HL-60/S4 treated with phorbol 12-myristate 13-acetate at 8.2 ng/mL for 4 days and 3 days (cell line): Measurements from ENCODE around the gene CAMSAP2.

ENCODE experiments used
- in situ Hi-C: fragments of 300-500 bp; cut with MboI; formaldehyde crosslinking; loops from 2 replicates; pipeline ENCODE4 v1.15.0; 2022; ENCODE audit warnings: low sequenced_read_pairs

The CAMSAP2 gene

DNA sequence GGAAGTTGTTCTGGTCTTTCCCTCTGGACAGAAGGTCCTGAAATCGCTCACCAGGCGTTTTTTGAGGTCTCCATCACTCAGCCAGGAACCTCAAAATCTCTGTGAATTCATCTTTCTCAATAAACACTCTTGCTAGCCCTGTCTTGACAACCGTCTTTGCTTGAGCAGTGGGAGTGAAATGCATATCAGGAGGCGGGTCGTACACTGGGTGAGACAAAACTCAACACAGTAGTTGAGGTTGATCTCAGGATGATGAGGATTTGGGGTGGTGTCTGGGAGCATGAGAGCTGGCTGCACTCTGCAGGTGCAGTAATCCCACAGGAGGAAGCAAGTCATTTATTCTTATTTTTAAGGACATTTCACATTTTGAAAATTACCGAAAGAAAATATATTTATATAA lies 136.0 kb downstream of the CAMSAP2 start:
- in situ Hi-C loops = no loop called here

DNA sequence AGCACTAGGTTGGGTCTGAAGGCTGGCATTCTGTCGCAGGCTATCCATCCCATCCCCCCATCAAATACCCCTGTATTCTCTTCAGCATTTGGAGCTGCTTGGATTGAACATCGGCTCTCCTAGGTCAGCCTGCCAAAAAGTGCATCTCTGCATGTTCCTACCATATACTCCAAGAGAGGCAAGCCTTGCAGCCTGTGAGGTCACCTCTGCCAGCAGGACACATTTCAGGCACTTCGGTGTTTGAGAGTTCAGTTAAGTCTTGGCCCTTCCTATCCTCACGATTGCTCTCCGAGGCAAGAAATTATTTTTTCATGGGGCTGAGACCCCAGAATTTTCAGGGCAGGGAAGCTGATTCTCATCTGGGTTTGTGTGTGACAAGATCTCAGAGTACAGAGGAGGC lies 136.7 kb downstream of the CAMSAP2 start:
- in situ Hi-C loops = no loop called here

DNA sequence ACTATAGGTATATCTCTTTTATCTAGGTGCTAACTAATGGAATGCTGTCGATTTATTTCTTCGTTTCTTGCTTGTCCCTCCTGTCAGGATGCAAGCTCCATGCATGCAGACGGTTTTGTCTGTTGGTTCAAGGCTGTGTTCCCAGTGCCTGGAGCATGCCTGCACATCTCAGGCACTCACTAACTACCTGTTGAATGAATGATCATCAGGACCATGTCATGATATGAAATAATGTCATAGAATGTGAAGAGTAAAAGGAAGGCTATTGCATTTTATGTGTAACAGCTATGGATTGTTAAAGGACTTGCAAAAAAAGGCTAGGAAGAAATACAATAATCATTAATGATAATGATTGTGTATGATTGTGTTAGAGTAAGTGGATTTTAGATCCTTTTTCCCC lies 138.3 kb downstream of the CAMSAP2 start:
- in situ Hi-C loops = no loop called here

DNA sequence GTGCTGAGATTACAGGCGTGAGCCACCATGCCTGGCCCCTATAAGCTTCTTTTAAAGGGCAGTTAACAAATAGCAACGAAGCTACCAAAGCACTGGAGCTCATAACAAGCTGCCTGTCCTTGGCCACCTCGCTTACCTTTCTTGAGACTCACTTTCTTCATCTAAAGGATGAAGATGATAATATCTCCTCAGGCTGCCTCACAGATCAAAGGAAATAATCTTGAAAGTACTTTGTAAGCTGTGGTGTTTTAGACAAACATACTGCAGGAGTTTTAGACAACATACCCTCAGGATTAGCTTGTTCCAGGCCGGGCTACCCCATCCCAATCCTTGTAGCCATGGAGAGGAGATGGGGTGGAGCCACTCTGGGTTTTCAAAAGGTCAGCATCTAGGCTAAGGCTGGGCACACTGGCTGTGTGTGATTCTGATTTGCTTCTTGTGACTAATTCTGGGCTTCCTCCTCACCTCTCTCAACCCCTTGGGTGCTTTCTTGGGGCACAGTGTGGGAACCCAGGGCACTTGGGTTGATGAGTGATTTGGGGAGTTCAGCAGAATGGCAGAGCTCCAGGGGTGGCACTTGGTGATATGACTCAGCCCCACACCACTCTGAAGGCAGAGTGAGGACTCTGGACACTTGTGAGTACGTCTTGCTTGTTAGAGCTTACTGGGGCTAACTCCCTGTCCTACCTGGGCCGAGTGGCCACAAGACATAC lies 139.3 kb downstream of the CAMSAP2 start:
- in situ Hi-C loops = no loop called here

DNA sequence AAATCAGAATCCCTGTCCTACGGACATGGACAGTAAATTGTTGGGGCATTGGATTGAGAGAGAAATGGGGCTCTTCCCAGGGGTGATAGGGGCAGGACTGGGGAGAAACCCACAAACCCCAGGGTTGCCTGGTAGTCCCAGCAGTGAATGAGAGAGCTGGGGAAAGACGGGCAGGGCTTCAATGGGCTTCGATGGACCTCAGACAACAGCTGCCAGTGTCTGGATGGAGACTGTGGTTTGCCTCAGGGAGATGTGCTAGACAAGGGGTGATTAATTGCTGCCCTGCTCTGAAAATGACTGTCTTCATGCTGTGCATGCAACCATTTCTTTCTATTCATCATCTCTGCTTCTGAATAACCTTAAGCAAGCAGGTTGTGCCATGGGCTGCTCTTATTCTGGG lies 141.5 kb downstream of the CAMSAP2 start:
- in situ Hi-C loops = no loop called here

DNA sequence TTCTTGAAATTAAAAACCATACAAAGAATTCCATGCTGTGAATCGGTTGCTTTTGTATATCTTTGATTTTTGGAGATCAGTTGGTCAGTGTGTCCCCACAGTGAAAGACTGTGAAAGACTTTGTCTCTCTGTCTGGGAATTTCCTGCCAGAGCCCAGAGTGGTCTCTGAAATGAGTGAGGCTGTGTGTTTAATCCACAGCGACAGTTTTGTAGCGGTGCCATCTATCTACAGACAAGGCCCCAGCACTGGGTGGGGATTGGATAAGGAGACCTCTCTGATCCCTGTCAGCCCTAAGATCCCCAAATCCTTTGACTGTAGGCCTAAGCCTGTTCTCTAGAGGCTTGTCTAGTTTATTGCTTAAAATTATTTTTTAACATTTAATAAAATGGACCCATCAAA lies 144.4 kb downstream of the CAMSAP2 start:
- in situ Hi-C loops = no loop called here

DNA sequence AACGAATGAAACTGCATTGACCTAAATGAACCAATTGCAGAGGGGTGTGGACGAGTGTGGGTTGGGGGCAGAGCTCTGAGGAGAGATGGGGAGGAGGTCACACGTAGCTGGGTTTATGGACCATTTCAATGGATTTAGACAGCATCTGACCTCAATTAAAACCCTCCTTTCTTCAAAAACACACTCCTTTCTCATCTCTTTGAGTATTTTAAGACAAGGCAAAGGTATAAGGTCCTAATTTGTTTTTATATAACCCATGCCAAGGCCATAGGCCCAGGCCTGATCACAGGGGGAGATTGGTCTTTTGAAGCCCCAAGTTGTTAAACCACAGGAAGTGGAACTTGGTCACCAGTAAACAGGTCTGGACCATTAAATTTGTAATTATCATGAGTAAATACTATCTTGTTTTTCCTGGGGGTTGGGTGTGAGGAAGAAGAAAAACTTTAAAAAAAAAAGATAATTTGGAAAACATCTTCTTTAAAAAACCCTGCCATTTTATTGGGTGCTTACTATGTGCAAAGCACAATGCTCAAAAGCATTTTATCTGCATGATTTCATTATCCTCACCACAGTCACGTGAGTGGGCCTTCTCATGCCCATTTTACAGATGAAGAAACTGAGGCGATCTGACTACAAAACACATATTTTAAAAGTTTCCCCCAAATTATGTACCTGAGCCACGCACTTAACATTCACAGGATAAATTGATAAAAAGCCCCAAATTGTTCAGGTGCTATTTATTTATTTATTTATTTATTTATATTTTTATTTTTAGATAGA lies 147.1 kb downstream of the CAMSAP2 start:
- in situ Hi-C loops = no loop called here

DNA sequence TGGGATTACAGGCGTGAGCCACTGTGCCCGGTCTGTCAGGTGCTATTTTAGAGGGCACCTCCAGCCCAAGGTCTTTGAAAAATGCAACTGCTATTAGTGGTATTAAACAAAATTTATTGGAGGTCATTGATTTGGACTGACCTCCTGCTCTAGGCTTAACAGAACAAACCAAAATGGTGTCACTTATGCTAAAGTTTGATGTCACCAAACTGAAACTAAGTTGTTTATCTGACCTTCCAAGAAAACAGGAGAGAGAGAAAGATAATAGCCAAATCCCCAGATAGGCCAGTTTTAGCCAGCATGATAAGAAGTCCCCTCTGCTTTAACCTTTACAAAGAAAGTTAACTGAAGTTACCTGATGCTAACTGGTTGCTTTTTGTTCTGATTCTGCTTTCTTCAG lies 147.9 kb downstream of the CAMSAP2 start:
- in situ Hi-C loops = no loop called here

DNA sequence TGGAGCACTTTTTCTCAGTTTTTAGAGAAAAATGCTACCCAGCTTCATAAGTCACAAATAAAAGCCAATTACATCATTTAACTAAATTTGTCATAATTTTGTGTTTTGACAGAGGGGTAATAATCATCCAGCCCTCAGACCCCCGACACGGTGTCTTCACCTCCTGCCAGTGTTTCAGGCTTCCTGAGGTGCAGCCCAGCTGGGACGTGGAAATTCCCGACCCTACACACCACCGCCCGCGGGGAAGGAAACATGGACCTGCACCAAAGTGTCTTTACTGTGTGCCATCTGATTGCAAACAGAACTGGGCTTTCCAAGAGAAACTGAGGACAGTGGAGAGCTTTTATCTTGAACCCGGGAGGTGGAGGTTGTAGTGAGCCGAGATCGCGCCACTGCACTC lies 148.3 kb downstream of the CAMSAP2 start:
- in situ Hi-C loops = no loop called here

DNA sequence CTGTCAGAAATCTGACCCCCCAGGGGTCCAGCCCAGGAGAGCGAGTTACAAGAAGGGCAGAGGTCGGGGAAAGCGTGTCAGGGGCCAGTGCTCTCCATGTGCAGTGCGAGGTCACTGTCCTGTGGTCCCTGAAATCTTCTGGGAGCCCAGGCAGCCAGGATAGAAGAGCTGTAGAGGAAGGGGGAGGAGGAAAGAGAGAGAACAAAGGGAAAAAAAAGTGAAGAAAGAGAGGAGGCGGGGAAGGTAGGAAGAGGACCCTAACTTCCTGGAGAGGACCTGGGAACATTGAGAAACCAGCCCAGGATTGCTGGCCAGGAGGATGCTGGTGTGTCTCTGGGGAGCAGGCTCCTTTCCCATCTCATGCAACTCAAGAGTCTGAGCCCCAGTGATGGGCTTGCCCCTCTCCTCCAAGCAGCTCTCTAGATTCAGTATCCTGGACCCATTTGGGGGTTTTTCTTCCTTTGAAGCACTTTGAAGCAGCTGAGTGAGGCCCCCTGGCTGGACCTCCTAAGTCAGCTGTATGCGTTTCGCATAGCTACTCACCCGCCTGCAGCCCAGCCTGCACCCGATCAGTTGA lies 149.2 kb downstream of the CAMSAP2 start:
- in situ Hi-C loops = no loop called here

DNA sequence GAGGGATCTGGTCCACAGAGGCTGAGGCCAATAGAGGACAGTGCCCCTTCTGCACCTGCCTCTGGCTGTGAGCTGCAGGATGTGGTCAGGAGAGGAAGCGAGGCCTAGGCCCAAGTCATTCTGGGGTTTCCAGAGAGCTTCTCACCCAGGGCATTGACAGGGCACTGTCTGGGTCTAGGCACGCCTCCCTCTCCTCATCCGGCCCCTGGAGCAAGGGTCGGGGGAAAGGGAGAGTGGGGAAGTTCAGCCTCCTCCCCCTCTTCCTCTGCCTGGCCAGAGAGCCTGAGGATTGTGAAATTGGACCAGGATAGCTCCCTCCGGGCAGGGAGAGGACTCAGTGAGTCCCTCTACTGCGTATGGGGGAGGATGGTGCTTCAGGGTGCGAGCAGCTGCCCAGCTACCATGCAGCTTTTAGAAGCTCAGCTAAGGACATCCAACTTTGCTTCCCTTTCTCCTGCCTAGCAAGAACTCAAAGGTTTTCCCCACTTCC lies 149.7 kb downstream of the CAMSAP2 start:
- in situ Hi-C loops = no loop called here

DNA sequence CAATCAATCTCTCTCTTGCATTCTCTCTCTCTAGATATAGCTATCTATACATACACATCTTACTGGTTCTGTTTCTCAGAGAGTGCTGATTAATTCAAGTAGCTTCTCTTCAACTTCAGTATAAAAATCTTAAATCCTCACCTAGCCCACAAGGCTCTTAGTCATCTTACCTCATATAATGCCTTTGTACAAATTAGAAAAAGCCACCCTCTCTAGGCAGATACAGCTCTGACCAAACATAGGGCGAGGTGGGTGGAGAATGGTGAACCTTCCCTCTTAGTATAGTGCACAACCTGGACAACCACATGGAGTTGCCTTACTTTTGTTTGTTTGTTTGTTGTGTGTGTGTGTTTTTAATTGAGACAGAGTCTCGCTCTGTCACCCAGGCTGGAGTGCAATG lies 150.9 kb downstream of the CAMSAP2 start:
- in situ Hi-C loops = no loop called here

DNA sequence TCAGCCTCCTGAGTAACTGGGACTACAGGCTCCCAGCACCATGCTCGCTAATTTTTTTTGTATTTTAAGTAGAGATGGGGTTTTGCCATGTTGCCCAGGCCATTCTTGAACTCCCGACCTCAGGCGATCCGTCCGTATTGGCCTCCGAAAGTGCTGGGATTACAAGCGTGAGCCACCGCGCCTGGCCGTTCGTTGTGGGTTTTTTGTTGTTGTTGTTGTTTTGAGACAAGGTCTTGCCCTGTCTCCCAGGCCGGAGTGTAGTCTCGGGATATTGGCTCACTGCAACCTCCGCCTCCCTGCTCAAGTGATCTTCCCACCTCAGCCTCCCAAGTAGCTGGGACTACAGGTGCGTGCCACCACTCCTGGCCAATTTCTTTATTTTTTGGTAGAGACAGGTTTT lies 151.3 kb downstream of the CAMSAP2 start:
- in situ Hi-C loops = no loop called here

DNA sequence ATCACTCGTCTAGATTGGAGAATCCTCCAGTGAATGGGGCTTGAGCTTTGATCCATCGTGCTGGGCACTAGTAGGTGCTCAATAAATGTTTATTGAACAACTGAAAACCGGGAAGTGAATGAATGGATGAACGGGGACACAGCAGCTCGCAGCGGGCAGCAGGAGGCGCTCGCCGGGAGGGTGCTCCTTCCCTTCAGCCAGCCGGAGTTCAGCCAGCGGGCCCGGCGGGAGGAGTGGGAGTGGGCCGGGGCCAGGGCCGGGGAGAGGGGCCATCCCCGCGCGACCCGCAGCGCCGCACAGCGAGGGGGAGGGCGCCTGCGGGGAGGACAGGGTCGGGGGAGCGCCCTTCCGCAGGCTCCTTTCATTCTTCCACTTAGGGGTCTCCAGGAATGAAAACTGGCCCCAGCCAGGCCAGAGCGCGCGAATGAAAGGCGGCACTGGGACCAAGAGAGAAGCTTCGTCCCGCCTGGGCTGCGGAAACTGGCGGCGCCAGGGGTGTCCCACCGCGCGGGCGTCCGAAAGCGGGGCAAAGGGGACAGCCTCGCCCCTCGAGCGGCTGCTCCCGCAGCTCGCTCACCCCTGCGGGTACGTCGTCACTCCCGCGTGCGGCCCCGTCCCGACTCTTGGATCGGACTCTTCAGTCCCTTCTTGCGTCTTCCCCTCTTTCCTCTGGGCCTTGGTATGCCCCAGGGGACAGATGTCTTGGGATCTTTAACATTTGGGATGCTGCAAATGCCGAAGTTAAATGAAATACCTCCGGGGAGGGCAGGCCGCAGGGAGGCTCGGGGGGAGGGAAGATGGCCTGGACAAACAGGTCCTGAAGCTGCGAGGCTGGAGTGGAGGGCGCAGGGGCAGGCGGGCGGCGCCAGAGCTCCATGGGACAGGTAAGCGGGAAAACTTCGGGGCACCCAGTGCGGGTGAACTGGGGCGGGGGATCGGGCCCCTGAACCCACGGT lies 152.4 kb downstream of the CAMSAP2 start:
- in situ Hi-C loops = no loop called here

DNA sequence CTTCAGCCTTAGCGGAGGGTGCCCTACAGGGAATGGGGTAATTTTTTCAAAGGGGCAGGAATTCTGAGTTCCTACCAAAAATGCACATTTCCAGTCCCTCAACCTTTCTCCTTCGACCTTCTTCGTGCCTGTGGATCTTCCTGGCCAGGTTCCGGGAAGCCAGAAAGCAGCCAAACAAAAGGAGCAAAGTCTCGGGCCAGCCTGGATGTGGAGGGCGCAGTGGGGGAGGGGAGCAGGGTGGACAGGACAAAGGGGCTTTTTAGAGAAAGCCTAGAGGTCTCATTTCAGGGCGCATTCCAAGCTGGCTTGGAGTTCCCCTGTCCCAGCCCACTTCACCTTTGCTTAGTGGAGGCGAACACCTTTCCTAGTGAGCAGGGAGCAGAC lies 153.1 kb downstream of the CAMSAP2 start:
- in situ Hi-C loops = no loop called here

DNA sequence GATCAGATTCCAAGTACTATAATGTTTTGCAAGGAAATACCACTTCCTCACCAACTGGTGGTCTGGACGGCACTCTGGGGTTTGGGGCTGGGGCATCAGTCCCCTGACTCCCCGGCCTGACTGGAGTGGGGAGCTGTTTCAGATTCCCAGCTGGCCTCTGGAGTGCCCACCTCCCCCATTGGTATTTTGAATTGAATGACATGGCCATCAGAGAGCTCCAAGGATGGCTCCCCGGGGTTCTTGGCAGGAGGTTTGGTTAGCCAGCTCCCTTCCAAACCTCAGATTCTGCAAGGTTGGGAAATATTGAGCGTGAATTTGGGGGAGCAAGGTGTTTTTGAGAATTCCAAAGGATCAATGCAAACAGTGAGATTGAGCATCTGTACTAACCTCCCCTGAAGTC lies 153.9 kb downstream of the CAMSAP2 start:
- in situ Hi-C loops = no loop called here

DNA sequence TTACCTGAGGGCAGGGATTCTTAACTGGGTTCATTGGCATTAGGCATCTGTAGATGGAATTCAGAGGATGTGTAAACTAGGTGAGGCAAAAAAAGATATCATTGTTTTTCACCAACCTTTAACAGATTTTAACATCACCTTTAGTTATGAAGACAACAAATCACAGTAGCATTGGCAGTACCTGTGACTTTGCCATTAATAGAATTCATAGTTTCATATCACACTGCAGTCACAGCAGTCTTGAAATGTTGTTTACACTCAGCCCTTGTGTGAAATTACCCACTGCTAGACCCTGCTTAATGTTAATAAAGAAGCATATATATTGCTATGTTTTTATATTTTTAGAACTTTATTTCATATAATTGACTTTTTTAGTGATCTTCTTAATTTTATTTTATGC lies 154.3 kb downstream of the CAMSAP2 start:
- in situ Hi-C loops = no loop called here

DNA sequence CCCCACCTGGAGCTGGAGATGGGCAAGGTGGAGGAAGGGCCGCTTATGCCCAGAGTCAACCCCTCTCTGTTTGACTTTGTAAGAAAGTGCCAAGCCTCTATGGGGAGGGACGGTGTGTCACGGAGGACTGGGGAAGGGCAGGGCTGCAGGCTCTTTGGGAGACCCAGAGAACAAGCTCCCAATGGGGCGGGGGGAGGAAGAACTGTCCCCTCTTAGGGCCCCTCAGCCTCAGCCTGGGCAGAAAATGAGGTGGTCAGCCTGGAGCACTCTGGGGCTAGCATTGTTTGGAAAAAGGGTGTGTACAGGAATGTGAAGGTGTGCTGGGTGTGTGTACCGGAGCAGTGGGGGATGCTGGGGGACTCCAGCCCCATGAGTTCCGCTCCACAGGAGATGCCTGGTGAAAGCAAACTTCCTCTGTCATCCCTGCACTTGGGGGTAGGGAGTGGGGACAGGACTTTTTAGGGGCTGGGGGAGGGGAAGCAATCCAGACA lies 154.8 kb downstream of the CAMSAP2 start:
- in situ Hi-C loops = no loop called here

DNA sequence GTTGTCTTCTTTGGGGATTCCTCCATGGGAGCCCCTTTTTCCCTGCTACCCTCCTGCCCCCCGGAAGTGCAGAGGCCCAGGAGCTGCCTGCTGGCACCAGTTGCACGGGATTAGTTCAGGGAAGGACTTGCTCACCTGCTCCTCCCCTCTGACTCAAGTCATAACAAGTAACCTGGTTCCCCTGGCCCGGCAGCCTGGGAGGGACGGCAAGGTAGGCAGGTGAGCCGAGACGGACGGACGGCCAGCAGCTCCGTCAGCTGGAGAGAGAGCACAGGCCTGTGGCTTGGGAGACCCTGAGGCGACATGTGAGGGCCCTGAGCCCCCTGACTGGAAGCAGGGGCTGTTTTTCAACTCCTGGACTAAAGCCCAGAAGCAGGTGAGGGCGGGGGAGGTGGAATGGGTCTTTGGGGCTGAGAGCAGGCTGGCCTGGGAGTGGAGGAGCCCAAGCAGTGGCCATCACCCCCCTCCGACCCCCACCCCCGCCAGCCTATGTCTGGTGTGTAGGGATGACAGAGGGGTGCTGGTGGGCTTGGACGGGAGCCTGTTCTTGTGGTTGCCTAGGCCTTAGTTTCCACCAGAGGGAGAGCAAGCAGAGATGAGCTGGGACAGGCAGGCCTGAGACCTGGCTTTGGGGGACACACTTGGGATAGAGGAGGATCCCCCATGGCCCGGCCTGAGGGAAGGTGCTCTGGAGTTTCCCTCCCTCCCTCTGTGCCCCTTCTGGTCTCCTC lies 156.2 kb downstream of the CAMSAP2 start, which contains the start of gene INAVA:
Gene INAVA (plus strand): TSS at position 189 of the 731 bp plus-strand sequence. CDS start 3,501 bp downstream, outside the sequence.
- in situ Hi-C loops = no loop called here

DNA sequence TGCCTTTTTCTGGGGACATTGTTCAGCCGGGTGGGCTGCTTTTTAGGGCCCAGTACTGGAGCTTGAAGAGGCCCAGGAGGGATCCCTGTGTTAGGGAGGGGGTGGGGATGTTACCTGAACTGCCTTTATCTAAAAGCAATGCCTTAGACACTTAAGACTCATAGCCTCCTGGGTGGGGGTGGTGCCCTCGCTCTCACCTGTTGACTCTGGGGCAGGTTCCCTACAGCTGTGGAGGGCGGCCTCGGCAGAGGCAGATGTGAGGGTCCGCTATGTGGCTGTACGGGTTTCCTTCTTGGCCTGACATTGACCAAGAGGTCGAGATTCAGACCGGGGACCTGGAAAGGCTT lies 156.7 kb downstream of the CAMSAP2 start:
- in situ Hi-C loops = no loop called here
